Amniotic stem cell (primary cell): ENCODE data around the gene TOMM7.
"Not testable (repeated sequence)": the region's sequence is repeated elsewhere in the genome, so short reads cannot be mapped to it uniquely, and the experiment has no call there.

ENCODE experiments used
- DNase-seq: peaks from one replicate; lab custom pipeline; 2025; lab: John Stamatoyannopoulos, UW

Gene TOMM7

GRCh38 chr7:22784346-22784745 lies 38.3 kb downstream of the TOMM7 start:
- DNase-seq, result no peak

- DNase-seq, result no peak
Observed at GRCh38 chr7:22783421-22783820, 39.2 kb downstream of the TOMM7 start.

- no peak for DNase-seq
Observed at GRCh38 chr7:22782616-22783232, 39.9 kb downstream of the TOMM7 start.

- DNase-seq, result no peak
Observed at GRCh38 chr7:22781230-22781711, 41.4 kb downstream of the TOMM7 start.

- not testable (repeated sequence) for DNase-seq
Observed at GRCh38 chr7:22779730-22780323, 42.8 kb downstream of the TOMM7 start.

GRCh38 chr7:22776964-22777363 lies 45.7 kb downstream of the TOMM7 start:
- no peak for DNase-seq

- no peak for DNase-seq
Observed at GRCh38 chr7:22772885-22773284, 49.8 kb downstream of the TOMM7 start.

GRCh38 chr7:22771872-22772228 lies 50.8 kb downstream of the TOMM7 start:
- no peak for DNase-seq

GRCh38 chr7:22771194-22771871 lies 51.3 kb downstream of the TOMM7 start:
- DNase-seq, result no peak

GRCh38 chr7:22765609-22766008 lies 57.0 kb downstream of the TOMM7 start:
- DNase-seq, result no peak
